ENCODE measurements around the gene CCDC12. TPM values are rescaled to one million over a fixed set of nuclear protein-coding genes. Genes with fewer than 3 reads are reported as not detected.

Gene CCDC12
- total and polyA plus RNA-seq, 2 donors (not counting 1 experiment from before 2014, with no cell fraction given) = 84.0 to 97.3 TPM

DNA sequence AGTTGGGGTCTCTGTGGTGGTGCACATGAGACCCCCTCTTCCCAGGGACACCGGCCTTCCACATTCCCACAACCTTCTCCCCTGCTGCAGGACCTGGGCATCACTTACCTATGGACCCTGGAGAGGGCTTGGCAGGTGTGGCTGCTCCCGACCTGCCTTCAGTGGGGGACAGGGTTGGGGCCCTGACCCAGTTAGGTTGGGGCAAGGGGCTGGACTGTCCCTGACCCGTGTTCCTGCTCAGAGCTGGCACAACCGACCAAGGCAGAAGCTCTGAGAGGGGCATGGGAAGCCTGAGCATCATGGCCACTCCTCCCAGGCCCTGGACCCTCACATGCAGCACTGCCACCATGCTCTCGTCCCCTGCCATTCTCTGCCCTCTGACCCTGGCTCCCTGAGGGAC, 9.0 kb upstream of the CCDC12 start:
- H3K9me3 ChIP-seq (ENCODE audit: control extremely low read depth in 1 of 3, control insufficient read depth in 2 of 3, insufficient read depth in 1 of 3, low read length in 2 of 3) = no peaks in the 10 kb centered on the region
- no peak overlapping the region for H2AFZ ChIP-seq (ENCODE audit: insufficient read depth, low read depth, low read length, poor library complexity, severe bottlenecking)
- no peak overlapping the region for H3K4me3 ChIP-seq (ENCODE audit: control extremely low read depth in 1 of 5, extremely low read depth in 1 of 5, insufficient read depth in 1 of 5, low read depth in 2 of 5, low read length in 4 of 5)
- WGBS (ENCODE audit: insufficient coverage) = 96% methylated on average over 4 of the region's 5 CpGs
- H3K4me1 Mint-ChIP-seq = peaks cover 78% of the 10 kb centered on the region
- H3K4me3 Mint-ChIP-seq = no peak overlapping the region
- POLR2A ChIA-PET = interaction anchor here (1.0 kb wide), 1 partner anchor 14 kb away, joined by 3 read pairs; no protein-coding TSS in a partner anchor
- peaks cover 0 to under 1% of the 10 kb centered on the region in 2 experiments for H3K36me3 ChIP-seq (replicated peaks in 1 of 2; ENCODE audit: control extremely low read depth in 1 of 2, control insufficient read depth in 1 of 2, extremely low read depth in 1 of 2, insufficient read depth in 2 of 2, low read length in 1 of 2)
- no peak for ATAC-seq (ENCODE audit: low read depth)
- TF ChIP-seq EZH2 (IDR thresholded peaks at IDR 0.05; ENCODE audit: borderline replicate concordance, insufficient read depth, low read depth, low read length, poor library complexity, severe bottlenecking) = no peak
- TF ChIP-seq, protein P1, sequence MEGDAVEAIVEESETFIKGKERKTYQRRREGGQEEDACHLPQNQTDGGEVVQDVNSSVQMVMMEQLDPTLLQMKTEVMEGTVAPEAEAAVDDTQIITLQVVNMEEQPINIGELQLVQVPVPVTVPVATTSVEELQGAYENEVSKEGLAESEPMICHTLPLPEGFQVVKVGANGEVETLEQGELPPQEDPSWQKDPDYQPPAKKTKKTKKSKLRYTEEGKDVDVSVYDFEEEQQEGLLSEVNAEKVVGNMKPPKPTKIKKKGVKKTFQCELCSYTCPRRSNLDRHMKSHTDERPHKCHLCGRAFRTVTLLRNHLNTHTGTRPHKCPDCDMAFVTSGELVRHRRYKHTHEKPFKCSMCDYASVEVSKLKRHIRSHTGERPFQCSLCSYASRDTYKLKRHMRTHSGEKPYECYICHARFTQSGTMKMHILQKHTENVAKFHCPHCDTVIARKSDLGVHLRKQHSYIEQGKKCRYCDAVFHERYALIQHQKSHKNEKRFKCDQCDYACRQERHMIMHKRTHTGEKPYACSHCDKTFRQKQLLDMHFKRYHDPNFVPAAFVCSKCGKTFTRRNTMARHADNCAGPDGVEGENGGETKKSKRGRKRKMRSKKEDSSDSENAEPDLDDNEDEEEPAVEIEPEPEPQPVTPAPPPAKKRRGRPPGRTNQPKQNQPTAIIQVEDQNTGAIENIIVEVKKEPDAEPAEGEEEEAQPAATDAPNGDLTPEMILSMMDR (IDR thresholded peaks at IDR 0.05) = no peak
- H3K27ac Mint-ChIP-seq = peak overlapping the region; percentile 68
- H3K27ac ChIP-seq (ENCODE audit: low read length in 2 of 2) = peak overlapping the region in 1 of 2 donors; percentile 4
- H3K9me3 Mint-ChIP-seq (ENCODE audit: insufficient read depth) = no peaks in the 10 kb centered on the region
- H3K27me3 ChIP-seq (replicated peaks in 1 of 4; ENCODE audit: control extremely low read depth in 1 of 4, control insufficient read depth in 3 of 4, insufficient read depth in 4 of 4, low read length in 3 of 4) = no peaks in the 10 kb centered on the region
- intact Hi-C loops (cut with micrococcal nuclease) = no loop called here
- DNase-seq = no peak
- peaks cover 42% of the 10 kb centered on the region for H4K20me1 ChIP-seq (ENCODE audit: control insufficient read depth, insufficient read depth, low read length, poor library complexity, severe bottlenecking)
- H3K4me1 ChIP-seq (ENCODE audit: control insufficient read depth in 2 of 2, insufficient read depth in 2 of 2, low read length in 2 of 2) = peaks cover 53 to 73% of the 10 kb centered on the region in 2 donors
- H3K9ac ChIP-seq (ENCODE audit: low read length) = no peak overlapping the region
- peak overlapping the region; percentile 83 for H3K4me2 ChIP-seq (replicated peaks; ENCODE audit: low read depth, low read length, poor library complexity, severe bottlenecking)
- no peaks in the 10 kb centered on the region for H3K27me3 Mint-ChIP-seq
- peaks cover 52% of the 10 kb centered on the region for H3K79me2 ChIP-seq (ENCODE audit: control insufficient read depth, insufficient read depth, low read length)
- CTCF ChIA-PET = no interaction called here

DNA sequence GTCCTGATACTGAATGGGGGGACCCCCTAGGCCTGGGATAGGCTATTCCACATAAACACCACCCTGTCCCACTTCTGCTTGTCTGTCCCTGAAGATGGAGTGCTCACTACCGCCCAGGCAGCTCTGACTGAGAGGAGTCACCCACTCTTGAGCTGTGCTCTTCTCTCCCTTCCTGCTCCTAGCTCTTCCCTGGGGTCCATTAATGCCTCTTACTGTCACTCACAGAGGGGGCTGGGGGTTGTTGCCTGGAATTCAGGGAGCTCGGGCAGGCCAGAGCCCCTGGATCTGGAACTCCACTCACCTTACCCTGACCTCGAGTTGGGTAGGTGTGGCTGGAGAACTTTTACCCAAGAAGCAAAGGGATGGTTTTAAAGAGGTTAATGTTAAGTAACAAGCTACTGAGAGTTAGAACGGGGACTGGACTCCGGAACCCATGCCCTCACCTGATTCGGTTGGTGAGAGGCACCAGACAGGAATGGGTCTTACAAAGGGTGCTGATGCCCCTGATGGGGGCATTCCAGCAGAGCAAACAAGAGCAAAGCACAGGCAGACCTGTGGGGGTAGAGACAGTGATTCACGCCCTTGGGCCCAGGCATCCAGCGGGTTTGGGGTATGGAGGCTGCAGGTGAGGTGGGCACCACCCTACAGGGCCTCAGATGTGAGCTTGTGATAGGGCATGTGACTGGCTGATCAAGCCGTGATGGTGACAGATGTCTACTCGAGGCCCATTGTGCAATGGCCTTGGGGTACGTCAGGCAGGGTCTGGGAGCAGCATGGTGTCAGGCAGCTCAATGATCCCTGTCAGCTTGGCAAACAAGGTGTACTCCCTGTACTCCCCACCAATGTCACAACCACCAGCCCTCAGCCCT, 8.3 kb upstream of the CCDC12 start:
- TF ChIP-seq, protein P1 (IDR thresholded peaks at IDR 0.05) = no peak
- TF ChIP-seq EZH2 (IDR thresholded peaks at IDR 0.05; ENCODE audit: borderline replicate concordance, insufficient read depth, low read depth, low read length, poor library complexity, severe bottlenecking) = no peak
- intact Hi-C loops (cut with micrococcal nuclease) = no loop called here
- peak overlapping the region; percentile 37 for H3K27ac Mint-ChIP-seq
- CTCF ChIA-PET = interaction anchor here (1.1 kb wide), 1 partner anchor 12 kb away, joined by 3 read pairs; no protein-coding TSS in a partner anchor
- ATAC-seq (ENCODE audit: low read depth) (no peak), DNase-seq (no peak)
- H3K4me1 ChIP-seq (ENCODE audit: control insufficient read depth in 2 of 2, insufficient read depth in 2 of 2, low read length in 2 of 2) = peaks cover 52 to 72% of the 10 kb centered on the region in 2 donors
- no peaks in the 10 kb centered on the region for H3K9me3 ChIP-seq (ENCODE audit: control extremely low read depth in 1 of 3, control insufficient read depth in 2 of 3, insufficient read depth in 1 of 3, low read length in 2 of 3)
- H3K4me3 Mint-ChIP-seq = no peak overlapping the region
- H3K27me3 ChIP-seq (replicated peaks in 1 of 4; ENCODE audit: control extremely low read depth in 1 of 4, control insufficient read depth in 3 of 4, insufficient read depth in 4 of 4, low read length in 3 of 4) = no peaks in the 10 kb centered on the region
- H3K9me3 Mint-ChIP-seq (ENCODE audit: insufficient read depth) = no peaks in the 10 kb centered on the region
- no peaks in the 10 kb centered on the region for H3K36me3 ChIP-seq (replicated peaks in 1 of 2; ENCODE audit: control extremely low read depth in 1 of 2, control insufficient read depth in 1 of 2, extremely low read depth in 1 of 2, insufficient read depth in 2 of 2, low read length in 1 of 2)
- peaks cover 76% of the 10 kb centered on the region for H3K4me1 Mint-ChIP-seq
- no peak overlapping the region for H3K9ac ChIP-seq (ENCODE audit: low read length)
- H3K79me2 ChIP-seq (ENCODE audit: control insufficient read depth, insufficient read depth, low read length) = peaks cover 59% of the 10 kb centered on the region
- H3K27me3 Mint-ChIP-seq = no peaks in the 10 kb centered on the region
- H2AFZ ChIP-seq (ENCODE audit: insufficient read depth, low read depth, low read length, poor library complexity, severe bottlenecking) = no peak overlapping the region
- no peak overlapping the region for H3K27ac ChIP-seq (ENCODE audit: low read length in 2 of 2)
- whole genome bisulfite sequencing (ENCODE audit: insufficient coverage) = 93% methylated on average over 9 of the region's 11 CpGs
- POLR2A ChIA-PET = interaction anchor here (1.0 kb wide), 1 partner anchor 15 kb away, joined by 3 read pairs; no protein-coding TSS in a partner anchor
- H3K4me2 ChIP-seq (replicated peaks; ENCODE audit: low read depth, low read length, poor library complexity, severe bottlenecking) = no peak overlapping the region
- H3K4me3 ChIP-seq (ENCODE audit: control extremely low read depth in 1 of 5, extremely low read depth in 1 of 5, insufficient read depth in 1 of 5, low read depth in 2 of 5, low read length in 4 of 5) = no peak overlapping the region
- H4K20me1 ChIP-seq (ENCODE audit: control insufficient read depth, insufficient read depth, low read length, poor library complexity, severe bottlenecking) = peaks cover 42% of the 10 kb centered on the region

Data from B cell (primary cell).